ENCODE results near the gene MRPL21.

Gene MRPL21

DNA sequence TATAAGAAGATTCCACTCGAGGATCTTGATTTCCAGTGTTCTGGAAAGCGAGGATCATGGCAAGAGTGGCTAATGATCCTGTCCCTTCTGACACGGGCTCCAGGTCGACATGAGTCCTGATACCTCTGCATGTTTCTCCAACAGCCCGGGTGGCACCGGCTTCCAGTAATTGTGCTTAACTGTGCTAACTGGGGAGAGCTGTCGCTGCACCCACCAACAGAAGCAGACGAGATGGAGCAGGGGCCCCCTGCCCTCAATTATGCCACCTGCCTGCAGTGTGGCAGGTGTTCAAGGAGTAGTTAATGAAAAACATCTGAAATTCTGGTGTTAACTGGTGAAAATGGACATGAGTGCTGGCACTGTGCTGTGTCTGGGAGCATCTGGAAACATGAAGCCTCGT, 6.2 kb downstream of the MRPL21 start:
- Mint-ChIP-seq H3K27me3 (ENCODE audit: low read depth) (no peaks in the 10 kb centered on the region), H3K4me1 (peaks cover 4% of the 10 kb centered on the region), H3K9me3 (no peaks in the 10 kb centered on the region), H3K4me3 (no peak overlapping the region), H3K27ac (no peak overlapping the region), H3K36me3 (ENCODE audit: low read depth) (peaks cover 55% of the 10 kb centered on the region)
- TF ChIP-seq CTCF (IDR thresholded peaks at IDR 0.05; ENCODE audit: unreplicated experiment in 3 of 3): no peak

- Mint-ChIP-seq H3K9me3 (no peaks in the 10 kb centered on the region), H3K4me1 (peaks cover 6% of the 10 kb centered on the region), H3K27ac (no peak overlapping the region), H3K36me3 (ENCODE audit: low read depth) (peaks cover 48% of the 10 kb centered on the region), H3K4me3 (no peak overlapping the region), H3K27me3 (ENCODE audit: low read depth) (no peaks in the 10 kb centered on the region)
- no peak for TF ChIP-seq CTCF (IDR thresholded peaks at IDR 0.05; ENCODE audit: unreplicated experiment in 3 of 3)
Observed at GRCh38 chr11:68896171-68896959, 7.3 kb downstream of the MRPL21 start.

- no peak for TF ChIP-seq CTCF (IDR thresholded peaks at IDR 0.05; ENCODE audit: unreplicated experiment in 3 of 3)
- H3K9me3 Mint-ChIP-seq: no peaks in the 10 kb centered on the region
- H3K27ac Mint-ChIP-seq: peak overlapping the region in 1 of 3 experiments; percentile 51
- no peak overlapping the region for H3K4me3 Mint-ChIP-seq
- H3K4me1 Mint-ChIP-seq: peaks cover 25% of the 10 kb centered on the region
- H3K36me3 Mint-ChIP-seq (ENCODE audit: low read depth): peaks cover 43% of the 10 kb centered on the region
- no peaks in the 10 kb centered on the region for H3K27me3 Mint-ChIP-seq (ENCODE audit: low read depth)
Observed at GRCh38 chr11:68893282-68893681, 10.3 kb downstream of the MRPL21 start.

DNA sequence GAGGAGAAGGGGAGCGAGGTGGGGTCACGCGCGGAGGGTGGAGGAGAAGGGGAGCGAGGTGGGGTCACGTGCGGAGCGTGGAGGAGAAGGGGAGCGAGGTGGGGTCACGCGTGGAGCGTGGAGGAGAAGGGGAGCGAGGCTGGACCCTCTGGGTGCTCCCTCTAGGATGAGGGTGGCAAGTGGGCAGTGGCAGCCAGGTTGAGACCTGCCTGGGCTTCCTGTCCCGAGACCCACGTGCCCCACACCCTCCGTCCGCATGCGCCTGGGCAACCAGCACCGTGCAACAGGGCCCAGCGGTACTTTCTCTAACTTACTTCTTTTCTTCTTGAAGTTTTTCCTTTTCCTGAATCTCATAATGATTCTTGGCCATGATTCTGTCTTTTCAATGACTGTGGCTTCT, 11.1 kb downstream of the MRPL21 start:
- H3K27me3 Mint-ChIP-seq (ENCODE audit: low read depth): no peaks in the 10 kb centered on the region
- H3K9me3 Mint-ChIP-seq: no peaks in the 10 kb centered on the region
- peaks cover 37% of the 10 kb centered on the region for H3K36me3 Mint-ChIP-seq (ENCODE audit: low read depth)
- peaks cover 25% of the 10 kb centered on the region for H3K4me1 Mint-ChIP-seq
- H3K4me3 Mint-ChIP-seq: no peak overlapping the region
- H3K27ac Mint-ChIP-seq: peak overlapping the region in 2 of 3 experiments; percentile 18 to 51
- TF ChIP-seq CTCF (IDR thresholded peaks at IDR 0.05; ENCODE audit: unreplicated experiment in 3 of 3): no peak

- Mint-ChIP-seq H3K27me3 (ENCODE audit: low read depth) (no peaks in the 10 kb centered on the region), H3K9me3 (no peaks in the 10 kb centered on the region), H3K4me1 (peaks cover 25% of the 10 kb centered on the region), H3K27ac (peak overlapping the region; percentile 71 to 96 (median 93)), H3K4me3 (peak overlapping the region in 2 of 3 experiments; percentile 38 to 56), H3K36me3 (ENCODE audit: low read depth) (peaks cover 34% of the 10 kb centered on the region)
- no peak for TF ChIP-seq CTCF (IDR thresholded peaks at IDR 0.05; ENCODE audit: unreplicated experiment in 3 of 3)
Observed at GRCh38 chr11:68891351-68891948, 12.2 kb downstream of the MRPL21 start.
